ENCODE results near the gene SYNM. TPM values are rescaled to one million over a fixed set of nuclear protein-coding genes. Genes with fewer than 3 reads are reported as not detected.

The SYNM gene
- total RNA-seq, 1 experiment from 2014 or later, result 1.9 TPM

DNA sequence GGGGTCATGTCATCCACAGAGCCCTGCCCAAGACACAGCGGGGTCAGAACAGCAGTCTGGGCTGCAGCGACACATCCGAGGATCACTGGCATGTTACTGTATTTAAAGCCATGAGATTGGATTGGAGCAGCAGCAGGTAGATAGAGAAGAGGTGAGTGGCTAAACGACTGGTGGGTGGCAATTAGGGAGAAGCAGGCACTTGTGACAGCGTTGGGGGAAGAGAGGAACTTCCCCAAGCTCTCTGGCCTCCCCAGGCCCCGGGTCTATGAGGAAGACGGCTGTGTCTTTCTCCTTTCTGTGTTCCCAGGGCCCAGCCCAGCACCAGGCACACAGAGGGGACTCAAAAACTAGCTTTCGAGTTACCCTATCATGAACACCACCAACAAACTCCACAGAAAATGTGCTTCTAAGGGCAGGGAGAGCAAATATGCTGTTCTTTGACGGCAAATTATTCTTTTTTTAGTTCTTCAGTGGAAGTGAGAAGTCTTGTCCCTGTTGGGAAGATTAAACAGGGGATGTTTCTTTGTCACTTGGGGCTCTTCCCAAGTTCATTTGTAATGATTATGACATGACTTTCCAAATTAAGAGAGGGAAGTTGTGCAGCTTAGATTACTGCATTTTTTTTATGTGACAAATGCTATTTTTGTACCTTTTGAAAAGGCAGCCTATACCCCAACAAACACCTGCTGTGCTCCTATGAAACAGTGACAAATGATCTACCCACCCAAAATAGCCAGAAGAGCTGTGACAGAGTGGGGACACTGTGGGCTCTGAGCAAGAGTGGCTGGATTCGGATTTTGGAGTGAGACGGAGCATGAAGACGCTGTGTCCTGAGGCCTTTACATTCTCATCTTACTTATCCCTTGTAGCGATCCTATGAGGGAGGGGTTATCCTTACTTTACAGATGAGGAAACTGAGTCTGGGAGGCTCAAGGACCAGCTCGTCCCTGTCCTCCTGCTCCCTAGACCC lies 7.2 kb upstream of the SYNM start:
- no peak overlapping the region for H4K5ac ChIP-seq (ENCODE audit: insufficient read length, low read depth, low read length)
- H3K4ac ChIP-seq (ENCODE audit: low read depth, low read length), result no peak overlapping the region
- no peaks in the 10 kb centered on the region for H3K4me1 ChIP-seq (ENCODE audit: insufficient read depth, low read length)
- no peak overlapping the region for H2BK15ac ChIP-seq (ENCODE audit: low read depth, low read length)
- Mint-ChIP-seq H3K36me3 (ENCODE audit: insufficient read depth in 1 of 3, low read depth in 3 of 3) (no peaks in the 10 kb centered on the region; a peak in 1 of 7 replicates), H3K27me3 (ENCODE audit: low read depth) (peaks cover 59% of the 10 kb centered on the region), H3K4me1 (peaks cover 9 to 10% of the 10 kb centered on the region in 2 experiments), H3K27ac (no peak overlapping the region), H3K9me3 (no peaks in the 10 kb centered on the region), H3K4me3 (no peak overlapping the region)
- no peaks in the 10 kb centered on the region for H3K79me2 ChIP-seq (ENCODE audit: insufficient read depth, low read length)
- H3K4me2 ChIP-seq (ENCODE audit: insufficient read depth, insufficient read length, low read length), result no peak overlapping the region
- no peak overlapping the region for H3K56ac ChIP-seq (ENCODE audit: insufficient read length, low read depth, low read length)
- no peak overlapping the region for H2BK5ac ChIP-seq (ENCODE audit: insufficient read length, low read length)
- no CpG with 5 or more reads among the region's 14 CpGs for WGBS (ENCODE audit: extremely low coverage, insufficient read length, low lambda C conversion rate)
- H2AFZ ChIP-seq (ENCODE audit: low read length), result no peak overlapping the region
- no peak overlapping the region for H2AK5ac ChIP-seq (ENCODE audit: insufficient read length, low read length)
- H2BK120ac ChIP-seq (ENCODE audit: low read depth, low read length, poor library complexity, severe bottlenecking), result no peak overlapping the region
- H3K23me2 ChIP-seq (ENCODE audit: insufficient read length, low read depth, low read length, poor library complexity, severe bottlenecking), result peaks cover 6% of the 10 kb centered on the region
- H3T11ph ChIP-seq (ENCODE audit: low read length), result no peak overlapping the region
- TF ChIP-seq, protein P1, sequence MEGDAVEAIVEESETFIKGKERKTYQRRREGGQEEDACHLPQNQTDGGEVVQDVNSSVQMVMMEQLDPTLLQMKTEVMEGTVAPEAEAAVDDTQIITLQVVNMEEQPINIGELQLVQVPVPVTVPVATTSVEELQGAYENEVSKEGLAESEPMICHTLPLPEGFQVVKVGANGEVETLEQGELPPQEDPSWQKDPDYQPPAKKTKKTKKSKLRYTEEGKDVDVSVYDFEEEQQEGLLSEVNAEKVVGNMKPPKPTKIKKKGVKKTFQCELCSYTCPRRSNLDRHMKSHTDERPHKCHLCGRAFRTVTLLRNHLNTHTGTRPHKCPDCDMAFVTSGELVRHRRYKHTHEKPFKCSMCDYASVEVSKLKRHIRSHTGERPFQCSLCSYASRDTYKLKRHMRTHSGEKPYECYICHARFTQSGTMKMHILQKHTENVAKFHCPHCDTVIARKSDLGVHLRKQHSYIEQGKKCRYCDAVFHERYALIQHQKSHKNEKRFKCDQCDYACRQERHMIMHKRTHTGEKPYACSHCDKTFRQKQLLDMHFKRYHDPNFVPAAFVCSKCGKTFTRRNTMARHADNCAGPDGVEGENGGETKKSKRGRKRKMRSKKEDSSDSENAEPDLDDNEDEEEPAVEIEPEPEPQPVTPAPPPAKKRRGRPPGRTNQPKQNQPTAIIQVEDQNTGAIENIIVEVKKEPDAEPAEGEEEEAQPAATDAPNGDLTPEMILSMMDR (conservative IDR thresholded peaks at IDR 0.05), result no peak
- no peak overlapping the region for H3K14ac ChIP-seq (ENCODE audit: insufficient read depth, low read length)
- no peaks in the 10 kb centered on the region for H4K20me1 ChIP-seq (ENCODE audit: control insufficient read depth, insufficient read depth, insufficient read length)
- H3K9ac ChIP-seq (ENCODE audit: extremely low read depth, insufficient read length, low read length), result no peak overlapping the region
- H3K23ac ChIP-seq (ENCODE audit: insufficient read length, low read depth, low read length), result no peak overlapping the region
- no peak for DNase-seq
- H3K9me3 ChIP-seq (ENCODE audit: control insufficient read depth, low read depth, low read length), result no peaks in the 10 kb centered on the region
- H2BK12ac ChIP-seq (ENCODE audit: insufficient read length, low read depth, low read length), result no peak overlapping the region
- peaks cover 6% of the 10 kb centered on the region; the same call in 1 of the 2 replicates for H3K27me3 ChIP-seq (ENCODE audit: insufficient read depth, low read length)
- H4K8ac ChIP-seq (replicated peaks; ENCODE audit: insufficient read length, low read depth, low read length), result no peak overlapping the region
- no peak overlapping the region for H3K18ac ChIP-seq (ENCODE audit: insufficient read length, low read depth, low read length)
- H4K91ac ChIP-seq (ENCODE audit: insufficient read length, low read depth, low read length), result no peak overlapping the region
- no peaks in the 10 kb centered on the region for H3K79me1 ChIP-seq (ENCODE audit: insufficient read depth, low read depth, low read length, poor library complexity, severe bottlenecking)
- no peak overlapping the region for H3K27ac ChIP-seq (ENCODE audit: insufficient read length, low read depth, low read length)
- no peak overlapping the region for H2BK20ac ChIP-seq (ENCODE audit: low read depth, low read length, poor library complexity, severe bottlenecking)

Data from H9 (cell line).